Effector memory CD4-positive, alpha-beta T cell (primary cell): ENCODE measurements around the gene RAD51B.

ENCODE experiments used
- DNase-seq, 3 donors: peaks; one replicate each; pipeline ENCODE4 v3.0.0-alpha.2; 2020
- H3K27ac ChIP-seq: 2 replicates; pipeline ENCODE4 v1.7.0; 2013; ENCODE audit warnings: mild to moderate bottlenecking, low read length, moderate library complexity; ENCODE audit not compliant: insufficient read depth, poor library complexity, severe bottlenecking
- H3K27me3 ChIP-seq: replicated peaks from 2 replicates; pipeline ENCODE4 v1.7.0; 2013; ENCODE audit warnings: mild to moderate bottlenecking, low read length; ENCODE audit not compliant: insufficient read depth, control insufficient read depth, poor library complexity, severe bottlenecking
- H3K36me3 ChIP-seq: 2 replicates; pipeline ENCODE4 v1.7.0; 2013; ENCODE audit warnings: mild to moderate bottlenecking, low read length, moderate library complexity; ENCODE audit not compliant: control insufficient read depth, insufficient read depth
- H3K4me1 ChIP-seq: 2 replicates; pipeline ENCODE4 v1.7.0; 2013; ENCODE audit warnings: low read length, mild to moderate bottlenecking; ENCODE audit not compliant: control insufficient read depth, insufficient read depth, poor library complexity, severe bottlenecking
- H3K4me3 ChIP-seq: 2 replicates; pipeline ENCODE4 v1.7.0; 2013; ENCODE audit warnings: low read length, low read depth, mild to moderate bottlenecking; ENCODE audit not compliant: insufficient read depth, poor library complexity, severe bottlenecking
- H3K9me3 ChIP-seq: 2 replicates; pipeline ENCODE4 v1.7.0; 2013; ENCODE audit warnings: mild to moderate bottlenecking, low read length, moderate library complexity; ENCODE audit not compliant: control insufficient read depth

RAD51B gene

DNA sequence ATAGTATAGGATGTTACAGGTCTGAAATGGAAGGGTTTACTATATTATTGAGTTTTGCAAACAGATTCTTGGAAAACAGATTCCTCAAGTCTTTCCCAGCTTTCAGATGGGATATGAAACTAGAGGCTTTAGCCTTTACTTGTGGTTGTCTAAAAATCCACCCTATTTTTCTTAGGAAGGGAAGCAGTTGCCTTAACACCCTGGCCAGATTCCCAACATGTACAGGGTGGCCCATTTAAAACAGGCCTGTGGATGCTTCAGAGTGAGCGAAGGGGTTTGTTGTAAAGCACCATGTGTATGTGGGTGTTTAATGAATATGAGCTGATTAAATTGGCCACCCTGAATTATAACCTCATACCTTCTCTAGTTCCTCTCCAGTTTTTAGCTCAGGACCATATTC is 557.4 kb downstream of the RAD51B start:
- no peaks in the 10 kb centered on the region for H3K27me3 ChIP-seq
- no peaks in the 10 kb centered on the region for H3K9me3 ChIP-seq
- peaks cover 15% of the 10 kb centered on the region for H3K4me1 ChIP-seq
- H3K4me3 ChIP-seq: no peak overlapping the region
- no peaks in the 10 kb centered on the region for H3K36me3 ChIP-seq
- no peak overlapping the region for H3K27ac ChIP-seq
- DNase-seq: no peak

DNA sequence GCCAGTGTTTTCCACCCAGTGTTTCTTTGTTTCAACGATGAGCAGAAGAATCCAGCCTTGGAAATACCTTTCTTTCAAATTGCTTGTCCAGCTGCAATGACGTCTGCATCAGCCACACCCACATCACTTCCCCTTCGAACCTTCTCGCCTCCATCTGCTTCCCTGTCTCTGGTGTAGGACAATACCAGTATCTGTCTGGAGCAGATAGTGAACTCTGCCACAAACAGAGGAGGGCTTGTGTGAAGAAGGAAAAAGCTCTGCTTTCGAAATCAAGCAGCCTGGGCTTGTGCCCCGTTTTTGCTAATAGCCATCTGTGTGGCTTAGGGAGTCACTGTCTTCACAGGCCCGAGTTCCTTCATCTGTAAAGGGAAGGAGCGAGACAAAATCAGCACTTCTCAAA is 557.9 kb downstream of the RAD51B start:
- Histone ChIP-seq H3K27ac (peak overlapping the region; percentile 23), H3K4me3 (no peak overlapping the region), H3K9me3 (no peaks in the 10 kb centered on the region), H3K36me3 (no peaks in the 10 kb centered on the region), H3K27me3 (no peaks in the 10 kb centered on the region), H3K4me1 (peaks cover 15% of the 10 kb centered on the region)
- no peak for DNase-seq

DNA sequence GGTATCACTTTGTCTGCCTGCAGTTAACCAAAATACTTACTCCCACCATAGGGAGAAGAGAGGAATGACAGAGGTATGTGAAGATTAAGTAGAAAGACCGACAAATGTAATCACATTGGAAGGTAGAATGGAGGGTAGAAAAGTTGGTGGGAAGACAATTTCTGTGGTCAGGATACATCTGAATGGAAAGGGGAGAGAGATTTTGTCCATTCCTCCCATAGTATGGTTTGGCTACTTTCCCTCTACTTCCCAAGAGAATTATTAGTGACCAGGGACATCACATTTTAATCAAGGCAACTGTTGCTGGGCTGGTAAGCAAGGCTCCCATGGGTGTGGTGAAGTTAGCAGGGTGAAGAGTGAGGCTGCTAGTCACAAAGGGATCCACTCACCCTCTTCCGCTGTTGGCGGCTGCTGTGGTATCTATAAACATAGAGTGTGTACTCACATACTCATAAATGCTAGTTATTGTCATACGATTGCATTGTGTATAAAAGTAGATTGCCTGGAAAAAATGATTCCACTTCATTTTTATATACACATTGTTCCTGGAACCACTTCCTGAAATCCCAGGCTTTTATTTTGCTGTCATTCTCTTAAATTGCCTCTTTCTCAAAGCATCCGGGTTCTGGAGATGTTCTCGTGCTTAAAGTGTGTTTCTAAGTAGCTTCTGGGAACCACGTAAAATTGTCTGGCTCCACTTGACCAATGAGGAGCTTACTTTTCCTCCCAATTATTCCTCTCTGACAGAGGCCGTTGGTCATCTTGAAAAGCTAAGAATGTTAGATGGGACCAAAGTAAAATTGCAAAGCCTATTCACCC is 560.1 kb downstream of the RAD51B start:
- no peaks in the 10 kb centered on the region for H3K27me3 ChIP-seq
- no peaks in the 10 kb centered on the region for H3K36me3 ChIP-seq
- no peak overlapping the region for H3K4me3 ChIP-seq
- no peaks in the 10 kb centered on the region for H3K9me3 ChIP-seq
- H3K27ac ChIP-seq: peak overlapping the region; percentile 39
- H3K4me1 ChIP-seq: peaks cover 15% of the 10 kb centered on the region
- DNase-seq: peak in 1 of 3 donors; percentile 15

DNA sequence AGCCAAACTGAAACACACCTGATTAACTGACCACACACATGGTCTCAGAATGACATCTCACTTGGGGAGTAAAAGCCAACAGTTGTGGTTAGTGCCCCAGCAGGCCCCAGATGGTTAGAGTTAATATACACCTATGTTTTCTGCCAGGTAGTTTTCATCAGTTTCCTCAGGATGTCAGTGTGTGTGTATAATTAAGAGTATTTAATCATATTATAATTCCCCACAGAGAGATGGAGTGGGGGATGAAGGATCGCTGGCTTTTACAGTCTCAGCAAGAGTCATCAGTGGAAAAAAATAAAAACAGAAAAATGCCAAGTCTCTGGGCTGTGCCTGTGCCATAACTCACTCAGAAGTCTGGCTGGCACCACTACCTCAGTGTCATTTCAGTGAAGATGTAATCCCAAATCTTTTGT is 560.8 kb downstream of the RAD51B start:
- no peak overlapping the region for H3K27ac ChIP-seq
- DNase-seq: no peak
- peaks cover 15% of the 10 kb centered on the region for H3K4me1 ChIP-seq

DNA sequence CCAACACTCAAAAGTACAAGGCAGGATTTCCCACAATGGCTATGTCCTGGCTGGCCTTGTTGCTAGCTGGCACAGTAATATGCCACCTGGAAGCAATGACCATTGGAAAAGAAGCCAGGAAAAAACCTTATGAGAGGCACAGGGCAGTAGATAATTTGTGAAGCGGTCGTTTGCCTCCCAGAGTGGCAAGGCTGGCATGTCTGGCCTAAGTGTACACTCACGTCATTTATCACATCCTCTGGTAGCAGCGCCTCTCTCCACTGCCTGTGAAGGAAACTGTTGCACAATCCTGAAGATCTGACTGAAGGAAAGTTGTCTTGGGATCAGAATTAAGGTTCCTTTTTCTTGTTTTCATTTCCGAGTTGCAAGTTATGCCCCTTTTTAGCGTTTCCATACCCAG is 564.8 kb downstream of the RAD51B start:
- no peaks in the 10 kb centered on the region for H3K36me3 ChIP-seq
- no peak overlapping the region for H3K27ac ChIP-seq
- H3K9me3 ChIP-seq: no peaks in the 10 kb centered on the region
- peaks cover 3% of the 10 kb centered on the region for H3K4me1 ChIP-seq
- no peaks in the 10 kb centered on the region for H3K27me3 ChIP-seq
- no peak overlapping the region for H3K4me3 ChIP-seq
- no peak for DNase-seq

More for the DNA sequence above, 560.8 kb downstream of the RAD51B start:
- Histone ChIP-seq H3K36me3 (no peaks in the 10 kb centered on the region), H3K27me3 (no peaks in the 10 kb centered on the region), H3K4me3 (no peak overlapping the region), H3K9me3 (no peaks in the 10 kb centered on the region)

DNA sequence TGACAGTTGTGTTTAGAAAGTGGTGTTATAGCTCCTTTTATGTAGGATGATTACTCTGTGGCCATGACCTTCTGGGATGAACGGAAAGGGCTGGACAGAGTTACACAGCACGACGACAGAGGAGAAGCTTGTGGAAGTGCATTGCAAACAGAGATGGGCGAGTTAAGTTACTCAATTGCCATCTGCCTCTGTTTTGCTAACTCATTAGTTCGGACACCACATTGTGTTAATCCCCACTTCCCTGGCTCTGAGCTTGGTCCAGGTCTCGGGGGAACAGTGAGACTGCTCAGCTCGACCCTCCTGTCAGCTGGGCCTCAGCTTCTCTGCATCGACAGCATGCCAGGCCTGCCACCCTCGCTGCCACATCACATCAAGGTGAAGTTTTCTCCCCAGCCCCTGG is 565.3 kb downstream of the RAD51B start:
- Histone ChIP-seq H3K36me3 (no peaks in the 10 kb centered on the region), H3K4me1 (no peaks in the 10 kb centered on the region), H3K4me3 (no peak overlapping the region), H3K9me3 (no peaks in the 10 kb centered on the region), H3K27me3 (no peaks in the 10 kb centered on the region), H3K27ac (no peak overlapping the region)
- DNase-seq: no peak

DNA sequence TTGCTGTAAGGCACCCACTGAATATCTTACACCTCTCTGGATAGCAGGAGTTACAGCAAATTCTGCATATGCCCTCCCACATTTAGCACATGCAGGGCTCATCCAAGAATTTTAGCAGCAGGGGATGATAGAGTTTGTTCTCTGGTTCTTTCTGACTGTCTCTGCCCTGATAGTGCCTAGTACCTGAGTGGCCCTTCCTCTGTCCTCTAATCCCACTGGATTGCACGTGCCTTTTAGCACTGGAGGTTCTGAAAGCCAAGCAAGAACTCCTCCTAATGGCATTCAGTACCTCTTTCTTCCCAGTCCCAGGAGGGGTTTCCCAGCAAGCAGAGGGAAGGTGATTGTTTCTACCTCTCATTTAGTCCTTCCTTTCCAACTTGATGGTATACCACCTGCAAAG is 566.9 kb downstream of the RAD51B start:
- DNase-seq: no peak
- no peak overlapping the region for H3K4me3 ChIP-seq
- H3K4me1 ChIP-seq: no peaks in the 10 kb centered on the region
- H3K27ac ChIP-seq: no peak overlapping the region
- no peaks in the 10 kb centered on the region for H3K9me3 ChIP-seq
- no peaks in the 10 kb centered on the region for H3K36me3 ChIP-seq
- H3K27me3 ChIP-seq: no peaks in the 10 kb centered on the region

DNA sequence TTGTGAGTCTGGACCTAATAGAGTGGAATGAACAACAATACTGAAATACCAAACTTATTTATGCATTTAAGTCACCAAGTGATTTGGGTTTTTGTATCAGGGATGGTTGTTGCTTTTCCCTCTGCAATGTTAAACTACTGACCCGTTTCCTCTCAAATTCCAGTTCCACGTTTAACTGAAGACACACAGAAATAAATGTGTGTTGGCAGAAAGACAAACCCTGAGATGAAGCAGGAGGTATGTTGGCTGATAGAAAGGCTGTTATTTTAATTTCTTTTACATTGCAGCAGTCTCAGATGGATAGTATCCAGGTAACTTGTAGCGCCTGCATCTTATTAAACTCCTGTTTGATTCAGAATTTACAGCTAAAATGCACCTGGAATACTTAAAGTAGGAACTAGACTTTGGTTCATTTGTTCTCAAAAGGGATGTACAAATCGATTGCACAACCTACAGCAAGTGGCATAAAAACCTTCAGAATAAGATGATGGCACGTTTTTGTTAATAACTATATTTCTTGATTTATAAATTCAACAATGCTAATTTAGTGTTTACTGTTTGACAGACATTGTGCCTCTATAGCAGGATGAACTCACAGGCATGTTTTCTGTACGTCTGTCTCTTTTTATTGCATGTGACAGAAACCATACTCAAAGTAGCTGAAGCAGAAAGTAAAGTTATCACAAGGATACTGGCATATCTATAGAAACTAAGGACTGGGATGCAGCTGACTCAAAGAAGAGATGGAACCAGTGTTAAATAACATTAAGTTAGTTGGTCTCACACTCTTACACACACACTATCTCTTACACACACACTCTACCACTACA is 567.6 kb downstream of the RAD51B start:
- Histone ChIP-seq H3K27ac (no peak overlapping the region), H3K36me3 (no peaks in the 10 kb centered on the region), H3K4me1 (no peaks in the 10 kb centered on the region), H3K27me3 (no peaks in the 10 kb centered on the region), H3K4me3 (no peak overlapping the region), H3K9me3 (no peaks in the 10 kb centered on the region)
- no peak for DNase-seq

DNA sequence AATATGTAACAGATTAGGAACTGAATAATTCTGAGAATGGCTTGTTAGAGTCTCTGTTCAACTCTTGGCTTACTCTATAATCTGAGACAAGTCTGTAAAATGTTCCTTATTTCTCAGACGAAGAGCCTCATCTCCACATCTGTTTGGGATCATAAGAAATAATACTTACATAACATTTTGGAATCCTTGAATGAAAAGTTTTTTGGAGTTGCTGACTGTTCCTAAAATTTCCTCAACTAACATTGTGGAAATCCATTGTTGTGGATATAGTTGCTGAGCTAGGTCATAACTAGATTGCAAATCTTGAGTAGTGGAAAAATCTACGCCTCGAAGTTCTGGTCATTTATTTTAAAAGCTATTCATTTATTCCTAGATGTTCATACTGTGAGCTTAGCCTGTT is 570.4 kb downstream of the RAD51B start:
- Histone ChIP-seq H3K4me1 (no peaks in the 10 kb centered on the region), H3K27me3 (no peaks in the 10 kb centered on the region), H3K27ac (no peak overlapping the region), H3K9me3 (no peaks in the 10 kb centered on the region), H3K4me3 (no peak overlapping the region), H3K36me3 (no peaks in the 10 kb centered on the region)
- DNase-seq: no peak

DNA sequence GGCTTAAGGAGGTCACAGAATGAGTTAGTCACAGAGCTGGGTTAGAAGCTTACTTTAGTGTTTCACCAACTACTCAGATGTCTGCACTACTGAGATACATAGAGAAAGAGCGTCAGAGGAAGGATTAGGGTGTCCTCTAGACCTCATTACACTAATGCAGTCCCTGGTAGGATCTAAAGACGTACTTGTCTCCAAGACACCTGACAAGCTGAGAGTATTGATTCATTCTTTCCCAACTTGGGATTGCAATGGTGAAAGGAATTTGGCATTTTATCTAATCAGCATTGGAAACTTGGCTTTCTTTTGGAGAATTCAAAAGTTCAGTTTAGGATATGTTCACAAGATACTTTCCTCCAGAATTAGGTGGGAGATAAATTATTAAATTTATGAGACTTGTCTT is 571.2 kb downstream of the RAD51B start:
- H3K9me3 ChIP-seq: no peaks in the 10 kb centered on the region
- no peaks in the 10 kb centered on the region for H3K36me3 ChIP-seq
- H3K27me3 ChIP-seq: no peaks in the 10 kb centered on the region
- no peak overlapping the region for H3K4me3 ChIP-seq
- DNase-seq: no peak
- no peak overlapping the region for H3K27ac ChIP-seq
- H3K4me1 ChIP-seq: no peaks in the 10 kb centered on the region
